RWPE2 (cell line): ENCODE measurements around the gene CSMD2.

ENCODE experiments used
- ATAC-seq: fragments of 200-7000 bp; cut with Tn5 transposase; 3 replicates; pipeline ENCODE4 v1.9.1; 2021; ENCODE audit warnings: low read depth
- DNase-seq: peaks from one replicate; pipeline ENCODE4 v3.0.0-alpha.2; 2020; ENCODE audit warnings: low spot score
- H3K27ac ChIP-seq: fragments of 450-650 bp; 2 replicates; pipeline ENCODE4 v1.5.1; 2017; ENCODE audit warnings: mild to moderate bottlenecking; ENCODE audit not compliant: poor library complexity, severe bottlenecking
- H3K27me3 ChIP-seq: fragments of 250-450 bp; sonication (Bioruptor Pico); 2 replicates; pipeline ENCODE4 v1.5.1; 2021; ENCODE audit warnings: mild to moderate bottlenecking, moderate library complexity; ENCODE audit not compliant: insufficient read depth, poor library complexity, severe bottlenecking
- H3K36me3 ChIP-seq: fragments of 250-450 bp; sonication (Bioruptor Pico); 2 replicates; pipeline ENCODE4 v1.5.1; 2020; ENCODE audit warnings: low read depth, mild to moderate bottlenecking, moderate library complexity
- H3K4me1 ChIP-seq: fragments of 250-450 bp; sonication (Bioruptor Pico); 2 replicates; pipeline ENCODE4 v1.5.1; 2021; ENCODE audit warnings: mild to moderate bottlenecking, moderate library complexity; ENCODE audit not compliant: insufficient read depth, poor library complexity, severe bottlenecking
- H3K4me3 ChIP-seq: fragments of 250-450 bp; sonication (Bioruptor Pico); 2 replicates; pipeline ENCODE4 v1.5.1; 2021; ENCODE audit warnings: mild to moderate bottlenecking, moderate library complexity; ENCODE audit not compliant: severe bottlenecking
- H3K9me3 ChIP-seq: fragments of 250-450 bp; sonication (Bioruptor Pico); 2 replicates; pipeline ENCODE4 v1.5.1; 2021; ENCODE audit warnings: mild to moderate bottlenecking, moderate library complexity; ENCODE audit not compliant: severe bottlenecking
- CTCF ChIP-seq: fragments of 450-650 bp; IDR thresholded peaks from one replicate; pipeline ENCODE4 v1.5.1; 2017; ENCODE audit warnings: mild to moderate bottlenecking, moderate library complexity; ENCODE audit not compliant: poor library complexity, severe bottlenecking

The CSMD2 gene

GRCh38 chr1:33823830-33824229 is 341.2 kb downstream of the CSMD2 start:
- TF ChIP-seq CTCF = no peak
- ATAC-seq = no peak
- no peak for DNase-seq
- H3K36me3 ChIP-seq = no peaks in the 10 kb centered on the region
- no peak overlapping the region for H3K27ac ChIP-seq
- H3K27me3 ChIP-seq = no peaks in the 10 kb centered on the region
- no peaks in the 10 kb centered on the region for H3K9me3 ChIP-seq
- no peaks in the 10 kb centered on the region for H3K4me1 ChIP-seq
- no peak overlapping the region for H3K4me3 ChIP-seq

GRCh38 chr1:33823401-33823800 is 341.6 kb downstream of the CSMD2 start:
- DNase-seq (no peak), ATAC-seq (no peak)
- no peak overlapping the region for H3K4me3 ChIP-seq
- no peak for TF ChIP-seq CTCF
- H3K9me3 ChIP-seq = no peaks in the 10 kb centered on the region
- no peaks in the 10 kb centered on the region for H3K4me1 ChIP-seq
- no peak overlapping the region for H3K27ac ChIP-seq
- H3K36me3 ChIP-seq = no peaks in the 10 kb centered on the region
- H3K27me3 ChIP-seq = no peaks in the 10 kb centered on the region

- ATAC-seq = no peak
Observed at GRCh38 chr1:33822396-33822795, 342.6 kb downstream of the CSMD2 start.

GRCh38 chr1:33821291-33821690 is 343.7 kb downstream of the CSMD2 start:
- Histone ChIP-seq H3K27ac (no peak overlapping the region), H3K27me3 (no peaks in the 10 kb centered on the region), H3K4me1 (no peaks in the 10 kb centered on the region), H3K9me3 (no peaks in the 10 kb centered on the region), H3K4me3 (no peak overlapping the region), H3K36me3 (no peaks in the 10 kb centered on the region)
- DNase-seq = no peak
- no peak for ATAC-seq
- TF ChIP-seq CTCF = no peak

More at GRCh38 chr1:33822396-33822795, 342.6 kb downstream of the CSMD2 start:
- Histone ChIP-seq H3K4me3 (no peak overlapping the region), H3K27ac (no peak overlapping the region), H3K27me3 (no peaks in the 10 kb centered on the region), H3K4me1 (no peaks in the 10 kb centered on the region), H3K36me3 (no peaks in the 10 kb centered on the region), H3K9me3 (no peaks in the 10 kb centered on the region)
- no peak for TF ChIP-seq CTCF
- DNase-seq = no peak

GRCh38 chr1:33820804-33821203 is 344.2 kb downstream of the CSMD2 start:
- ATAC-seq = no peak
- H3K27me3 ChIP-seq = no peaks in the 10 kb centered on the region
- H3K4me3 ChIP-seq = no peak overlapping the region
- H3K36me3 ChIP-seq = no peaks in the 10 kb centered on the region
- no peak overlapping the region for H3K27ac ChIP-seq
- no peak for TF ChIP-seq CTCF
- DNase-seq = no peak
- no peaks in the 10 kb centered on the region for H3K4me1 ChIP-seq
- no peaks in the 10 kb centered on the region for H3K9me3 ChIP-seq
